PFSK-1 (cell line): ENCODE measurements around the gene NDEL1.

ENCODE experiments used
- POLR2AphosphoS5 ChIP-seq: IDR thresholded peaks from 2 replicates; pipeline ENCODE4 v1.6.1; 2012; ENCODE audit warnings: low read depth, mild to moderate bottlenecking, control low read depth, low read length, moderate library complexity
- SIN3A ChIP-seq: IDR thresholded peaks from 2 replicates; pipeline ENCODE4 v1.6.1; 2012; ENCODE audit warnings: mild to moderate bottlenecking, low read length, moderate library complexity, borderline replicate concordance; ENCODE audit not compliant: insufficient read depth
- TAF1 ChIP-seq: IDR thresholded peaks from 2 replicates; pipeline ENCODE4 v1.6.1; 2012; ENCODE audit warnings: low read length, control low read depth, borderline replicate concordance; ENCODE audit not compliant: insufficient read depth
- TF ChIP-seq, protein P1 (sequence below), 2 experiments: IDR thresholded peaks; 2 replicates each; pipeline versions ENCODE4 v1.6.1 to v1.8.0; 2011 to 2012; ENCODE audit warnings: low read depth in 2 of 2, low read length in 2 of 2, control low read depth in 1 of 2, inconsistent platforms in 1 of 2, mild to moderate bottlenecking in 1 of 2, moderate library complexity in 1 of 2; ENCODE audit not compliant: insufficient read depth in 1 of 2

GRCh38 chr17:8481703-8482102, 46.0 kb downstream of the NDEL1 start:
- TF ChIP-seq POLR2AphosphoS5 (no peak), TAF1 (no peak), SIN3A (no peak)
- TF ChIP-seq, protein P1, sequence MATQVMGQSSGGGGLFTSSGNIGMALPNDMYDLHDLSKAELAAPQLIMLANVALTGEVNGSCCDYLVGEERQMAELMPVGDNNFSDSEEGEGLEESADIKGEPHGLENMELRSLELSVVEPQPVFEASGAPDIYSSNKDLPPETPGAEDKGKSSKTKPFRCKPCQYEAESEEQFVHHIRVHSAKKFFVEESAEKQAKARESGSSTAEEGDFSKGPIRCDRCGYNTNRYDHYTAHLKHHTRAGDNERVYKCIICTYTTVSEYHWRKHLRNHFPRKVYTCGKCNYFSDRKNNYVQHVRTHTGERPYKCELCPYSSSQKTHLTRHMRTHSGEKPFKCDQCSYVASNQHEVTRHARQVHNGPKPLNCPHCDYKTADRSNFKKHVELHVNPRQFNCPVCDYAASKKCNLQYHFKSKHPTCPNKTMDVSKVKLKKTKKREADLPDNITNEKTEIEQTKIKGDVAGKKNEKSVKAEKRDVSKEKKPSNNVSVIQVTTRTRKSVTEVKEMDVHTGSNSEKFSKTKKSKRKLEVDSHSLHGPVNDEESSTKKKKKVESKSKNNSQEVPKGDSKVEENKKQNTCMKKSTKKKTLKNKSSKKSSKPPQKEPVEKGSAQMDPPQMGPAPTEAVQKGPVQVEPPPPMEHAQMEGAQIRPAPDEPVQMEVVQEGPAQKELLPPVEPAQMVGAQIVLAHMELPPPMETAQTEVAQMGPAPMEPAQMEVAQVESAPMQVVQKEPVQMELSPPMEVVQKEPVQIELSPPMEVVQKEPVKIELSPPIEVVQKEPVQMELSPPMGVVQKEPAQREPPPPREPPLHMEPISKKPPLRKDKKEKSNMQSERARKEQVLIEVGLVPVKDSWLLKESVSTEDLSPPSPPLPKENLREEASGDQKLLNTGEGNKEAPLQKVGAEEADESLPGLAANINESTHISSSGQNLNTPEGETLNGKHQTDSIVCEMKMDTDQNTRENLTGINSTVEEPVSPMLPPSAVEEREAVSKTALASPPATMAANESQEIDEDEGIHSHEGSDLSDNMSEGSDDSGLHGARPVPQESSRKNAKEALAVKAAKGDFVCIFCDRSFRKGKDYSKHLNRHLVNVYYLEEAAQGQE (IDR thresholded peaks at IDR 0.05; ENCODE audit: insufficient read depth in 1 of 2, low read depth in 2 of 2, low read length in 2 of 2), result no peak
